Measurements from ENCODE around the gene DDX56.

Gene DDX56

DNA sequence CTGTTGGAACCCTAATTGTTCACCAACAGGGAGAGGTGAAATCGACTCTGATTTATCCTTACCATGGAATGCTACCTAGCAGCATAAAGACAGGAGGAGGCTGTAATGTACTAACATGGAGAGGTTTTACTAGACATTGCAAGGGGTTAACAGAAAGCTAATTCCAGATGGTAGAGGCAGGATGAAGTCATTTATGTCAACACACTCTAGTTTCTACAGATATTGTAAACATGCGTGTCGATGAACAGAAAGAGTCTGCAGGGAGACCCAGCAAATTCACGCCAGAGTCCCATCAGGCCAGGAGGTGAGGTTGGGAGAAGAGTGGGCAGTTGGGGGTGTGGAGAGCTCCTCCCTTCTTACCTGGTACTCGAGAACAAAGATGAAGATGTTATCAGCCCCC, 39.6 kb downstream of the DDX56 start:
- no peak for DNase-seq

GRCh38 chr7:44533301-44534055, 40.2 kb downstream of the DDX56 start:
- no peak for DNase-seq

GRCh38 chr7:44531421-44532380, 42.0 kb downstream of the DDX56 start:
- no peak for DNase-seq

DNA sequence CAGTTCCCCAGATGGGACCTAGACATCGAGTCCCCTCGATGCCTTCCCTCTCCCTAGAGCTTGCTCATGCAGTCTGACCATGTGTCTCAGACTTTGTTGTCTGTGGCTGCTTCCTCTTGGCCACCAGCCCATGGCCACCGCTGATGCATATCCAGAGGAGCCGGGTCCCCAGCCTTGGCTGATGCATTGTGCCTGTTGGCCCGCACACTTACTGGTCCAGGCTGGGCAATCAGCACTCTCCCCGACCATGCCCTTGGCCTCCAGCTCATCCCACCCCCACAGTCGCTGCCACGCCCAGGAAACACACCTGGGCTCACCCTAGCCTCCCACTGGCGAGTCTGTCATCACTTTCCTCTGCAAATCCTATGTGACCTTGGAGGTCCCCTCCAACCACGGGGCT, 42.7 kb downstream of the DDX56 start:
- no peak for DNase-seq

GRCh38 chr7:44524811-44525388, 48.8 kb downstream of the DDX56 start:
- DNase-seq = no peak

DNA sequence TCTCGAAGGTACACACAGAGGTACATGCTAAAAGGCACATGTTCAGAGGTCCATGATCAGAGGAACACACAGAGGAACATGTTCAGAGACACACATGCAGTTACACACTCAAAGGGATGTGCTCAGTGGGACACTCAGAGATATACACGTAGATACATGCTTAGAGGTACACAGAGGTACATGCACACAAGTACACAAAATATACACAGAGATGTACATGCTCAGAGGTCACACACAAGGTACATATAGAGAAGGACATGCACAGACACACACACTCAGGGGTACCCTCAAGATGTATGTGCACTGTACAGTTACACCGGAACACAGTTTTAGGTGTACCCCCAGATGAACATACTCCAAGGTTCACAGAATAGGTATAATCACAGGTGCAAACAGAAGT, 51.4 kb downstream of the DDX56 start:
- DNase-seq = no peak

DNA sequence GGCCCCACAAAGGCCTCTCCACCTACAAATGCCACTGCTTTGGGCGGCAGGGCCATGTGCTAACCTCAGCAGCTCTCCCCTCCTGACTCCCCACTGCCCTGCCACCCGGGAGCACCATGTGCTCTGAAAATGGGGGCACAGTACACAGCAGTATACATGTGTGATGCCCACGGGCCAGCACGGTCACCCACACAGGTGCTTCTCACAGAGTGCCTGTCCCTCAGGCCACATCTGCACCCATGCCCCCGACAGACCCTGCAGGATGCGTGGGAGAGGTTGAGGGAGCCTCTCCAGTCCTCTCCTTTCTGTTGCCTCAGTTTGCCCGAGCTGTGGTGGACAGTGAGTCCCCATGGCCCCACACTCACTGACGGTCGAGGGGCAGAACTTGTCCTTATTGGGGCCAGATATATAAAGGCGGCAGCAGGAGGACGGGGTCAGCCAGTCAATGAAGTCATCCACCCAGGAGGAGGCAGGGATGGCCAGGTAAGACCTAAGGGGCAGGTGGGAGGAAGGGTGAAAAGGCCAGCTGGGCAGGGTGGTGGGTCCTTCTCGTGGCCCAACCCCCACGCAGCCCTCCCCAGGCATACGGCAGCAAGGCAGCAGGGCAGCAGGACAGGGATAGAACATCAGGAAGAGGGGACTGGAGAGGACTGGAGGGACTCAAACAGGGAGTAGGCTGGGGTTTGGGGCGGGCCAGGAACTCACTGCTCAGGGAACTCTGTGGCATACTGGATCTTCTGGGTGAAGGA, 52.2 kb downstream of the DDX56 start:
- no peak for DNase-seq

DNA sequence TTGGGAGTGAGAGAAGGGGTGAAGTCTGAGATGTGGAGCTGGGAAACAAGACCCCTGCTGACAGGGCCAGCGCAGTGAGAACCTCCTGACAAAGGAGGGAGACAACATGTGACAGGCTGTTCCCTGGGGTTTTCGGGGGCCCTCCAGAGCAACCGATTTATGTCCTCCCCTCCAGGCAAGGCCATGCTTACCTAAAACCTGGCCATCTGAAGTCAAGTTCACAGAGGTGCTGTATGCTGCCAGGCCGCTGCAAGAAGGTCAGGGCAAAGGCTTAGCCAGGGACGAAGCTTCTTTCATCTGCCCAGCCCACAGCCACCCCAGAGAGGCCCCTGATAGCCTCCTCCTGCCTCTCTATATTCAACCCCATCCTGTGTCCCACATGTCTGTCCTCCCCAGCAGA, 53.1 kb downstream of the DDX56 start:
- DNase-seq = no peak

GRCh38 chr7:44519546-44519945, 54.2 kb downstream of the DDX56 start:
- no peak for DNase-seq

- DNase-seq = no peak
These were observed 54.9 kb downstream of the DDX56 start for GRCh38 chr7:44518761-44519160.

GRCh38 chr7:44517175-44517574, 56.5 kb downstream of the DDX56 start:
- DNase-seq = no peak

Data from DMS79 (cell line).